Sigmoid colon (tissue), 7 donors: ENCODE measurements around the gene IFITM10. TPM values are rescaled to one million over a fixed set of nuclear protein-coding genes. Genes with fewer than 3 reads are reported as not detected.

Experiments
- DNase-seq: peaks from one replicate; pipeline ENCODE4 v3.0.0-alpha.2; 2019
- H3K27ac ChIP-seq, 4 donors: fragments of 200-600 bp; sonication (generic); one replicate each; pipeline ENCODE4 v1.5.1; 2016 to 2019; ENCODE audit warnings: mild to moderate bottlenecking in 1 of 4
- H3K27me3 ChIP-seq, 3 donors: fragments of 200-600 bp; sonication (generic); one replicate each; pipeline ENCODE4 v1.5.1; 2019; ENCODE audit warnings: mild to moderate bottlenecking in 1 of 3
- H3K36me3 ChIP-seq, 4 donors: fragments of 200-600 bp; sonication (generic); one replicate each; pipeline ENCODE4 v1.5.1; 2016 to 2019
- H3K4me1 ChIP-seq, 4 donors: fragments of 200-600 bp; sonication (generic); one replicate each; pipeline ENCODE4 v1.5.1; 2017 to 2019
- H3K4me3 ChIP-seq, 4 donors: fragments of 200-600 bp; sonication (generic); one replicate each; pipeline ENCODE4 v1.5.1; 2017 to 2019; ENCODE audit warnings: mild to moderate bottlenecking in 2 of 4, moderate library complexity in 1 of 4
- H3K9me3 ChIP-seq, 4 donors: fragments of 200-600 bp in 3 of 4; sonication (generic) in 3 of 4; one replicate each; pipeline versions ENCODE4 v1.5.1 to v1.6.1; 2013 to 2019
- EP300 ChIP-seq, 4 donors: sonication (generic); formaldehyde crosslinking; IDR thresholded peaks; one replicate each; pipeline ENCODE4 v1.6.1; 2017; ENCODE audit warnings: antibody characterized with exemption in 4 of 4
- POLR2A ChIP-seq, 2 donors: fragments of 450-650 bp; IDR thresholded peaks; one replicate each; pipeline ENCODE4 v1.6.1; 2016; ENCODE audit warnings: antibody characterized with exemption in 2 of 2, mild to moderate bottlenecking in 2 of 2, moderate library complexity in 2 of 2
- POLR2AphosphoS5 ChIP-seq, 4 donors: sonication (generic); formaldehyde crosslinking; IDR thresholded peaks; one replicate each; pipeline ENCODE4 v1.6.1; 2017; ENCODE audit warnings: antibody characterized with exemption in 4 of 4
- WGBS, 2 donors: extraction: QIAGEN DNeasy Blood & Tissue Kit; methylation state at CpG; one replicate each; pipeline ENCODE4 v1.1.7; 2013; 5-methylcytosine and 5-hydroxymethylcytosine counted together
- intact Hi-C: fragments of 100-400 bp; cut with DNase I; formaldehyde crosslinking; loops from one replicate; pipeline ENCODE4 v1.15.1; 2023
- polyA plus RNA-seq, 3 donors: library from polyadenylated mRNA; stranded (reverse); fragments of 200-250 nt; gene quantifications; one replicate each; pipeline ENCODE4 v1.2.3, GENCODE V29; 2013
- total RNA-seq, 4 donors: library from RNA; depleted of rRNA; stranded (reverse); fragments of >200 nt; gene quantifications; one replicate each; pipeline ENCODE4 v1.1.0, GENCODE V29; 2016
- TF ChIP-seq, protein P1 (sequence below), 4 experiments: fragments of 450-650 bp in 3 of 4; fragments of 200-600 bp in 1 of 4; IDR thresholded peaks; one replicate each; pipeline ENCODE4 v1.5.1; 2016 to 2019; ENCODE audit warnings: antibody characterized with exemption in 4 of 4, mild to moderate bottlenecking in 3 of 4, moderate library complexity in 2 of 4
- donor health status: healthy with polysubstance abuse.
- donor health status: Bipolar disorder and iron deficiency.
- donor health status: healthy.

IFITM10 gene
- total and polyA plus RNA-seq, 7 donors: 0.36 to 1.4 (median 0.60) TPM; not detected in 2

DNA sequence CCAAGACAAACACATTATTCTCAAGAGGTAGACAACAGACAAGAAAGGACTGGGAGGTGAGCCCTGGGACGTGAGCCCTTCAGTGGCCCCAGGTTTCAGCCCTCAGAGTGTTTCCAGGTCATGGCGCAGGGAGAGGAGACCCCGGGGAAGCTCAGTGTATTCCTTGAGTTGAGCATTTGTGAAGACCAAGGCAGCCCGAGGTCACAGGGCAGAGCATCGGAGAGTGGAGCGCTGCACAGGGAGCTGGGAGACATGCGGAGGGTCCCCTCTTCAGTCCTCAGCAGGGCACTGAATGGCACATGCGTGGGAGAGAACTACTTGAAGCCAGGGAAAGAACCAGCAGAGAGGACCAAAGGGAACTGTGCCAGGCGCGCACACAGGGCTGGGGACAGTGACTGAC is 41.7 kb downstream of the IFITM10 start:
- TF ChIP-seq EP300 (IDR thresholded peaks at IDR 0.05) (no peak), POLR2A (IDR thresholded peaks at IDR 0.05) (no peak), POLR2AphosphoS5 (IDR thresholded peaks at IDR 0.05) (no peak)
- TF ChIP-seq, protein P1, sequence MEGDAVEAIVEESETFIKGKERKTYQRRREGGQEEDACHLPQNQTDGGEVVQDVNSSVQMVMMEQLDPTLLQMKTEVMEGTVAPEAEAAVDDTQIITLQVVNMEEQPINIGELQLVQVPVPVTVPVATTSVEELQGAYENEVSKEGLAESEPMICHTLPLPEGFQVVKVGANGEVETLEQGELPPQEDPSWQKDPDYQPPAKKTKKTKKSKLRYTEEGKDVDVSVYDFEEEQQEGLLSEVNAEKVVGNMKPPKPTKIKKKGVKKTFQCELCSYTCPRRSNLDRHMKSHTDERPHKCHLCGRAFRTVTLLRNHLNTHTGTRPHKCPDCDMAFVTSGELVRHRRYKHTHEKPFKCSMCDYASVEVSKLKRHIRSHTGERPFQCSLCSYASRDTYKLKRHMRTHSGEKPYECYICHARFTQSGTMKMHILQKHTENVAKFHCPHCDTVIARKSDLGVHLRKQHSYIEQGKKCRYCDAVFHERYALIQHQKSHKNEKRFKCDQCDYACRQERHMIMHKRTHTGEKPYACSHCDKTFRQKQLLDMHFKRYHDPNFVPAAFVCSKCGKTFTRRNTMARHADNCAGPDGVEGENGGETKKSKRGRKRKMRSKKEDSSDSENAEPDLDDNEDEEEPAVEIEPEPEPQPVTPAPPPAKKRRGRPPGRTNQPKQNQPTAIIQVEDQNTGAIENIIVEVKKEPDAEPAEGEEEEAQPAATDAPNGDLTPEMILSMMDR (IDR thresholded peaks at IDR 0.05): no peak
- intact Hi-C loops: no loop called here
- Histone ChIP-seq H3K27me3 (peaks cover 0 to 16% (median 0%) of the 10 kb centered on the region in 3 donors), H3K9me3 (no peaks in the 10 kb centered on the region), H3K4me1 (no peaks in the 10 kb centered on the region), H3K36me3 (no peaks in the 10 kb centered on the region), H3K27ac (no peak overlapping the region), H3K4me3 (no peak overlapping the region)
- DNase-seq: peak; percentile 26
- WGBS, 2 donors: 86 to 90% methylated on average over 10 of the region's 10 CpGs

DNA sequence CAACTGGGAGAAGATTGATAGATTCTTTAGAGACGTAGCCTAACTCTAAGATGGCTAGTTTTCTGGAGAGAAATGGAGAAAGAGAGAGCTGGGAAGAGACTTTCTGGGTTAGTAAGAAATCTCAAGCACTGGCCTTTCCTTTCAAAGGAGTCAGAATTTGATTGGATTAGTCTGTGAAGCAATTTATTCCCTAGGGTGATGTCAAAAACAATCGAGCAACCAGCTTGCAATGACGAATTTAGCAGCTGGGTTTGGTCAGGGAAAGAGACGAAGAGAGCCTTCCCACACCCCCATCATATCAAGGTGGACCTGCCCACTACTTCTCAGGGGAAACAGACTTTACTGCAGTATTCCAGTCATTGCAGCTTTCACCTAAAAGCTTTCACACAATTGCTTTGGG is 42.6 kb downstream of the IFITM10 start:
- Histone ChIP-seq H3K27ac (no peak overlapping the region), H3K27me3 (peaks cover 0 to 14% (median 0%) of the 10 kb centered on the region in 3 donors), H3K36me3 (no peaks in the 10 kb centered on the region), H3K9me3 (no peaks in the 10 kb centered on the region), H3K4me1 (no peaks in the 10 kb centered on the region), H3K4me3 (no peak overlapping the region)
- TF ChIP-seq POLR2A (IDR thresholded peaks at IDR 0.05): no peak
- TF ChIP-seq, protein P1 (IDR thresholded peaks at IDR 0.05): no peak
- no peak for DNase-seq
- intact Hi-C loops: no loop called here
- WGBS, 2 donors: 44 to 60% methylated on average over 4 of the region's 4 CpGs

DNA sequence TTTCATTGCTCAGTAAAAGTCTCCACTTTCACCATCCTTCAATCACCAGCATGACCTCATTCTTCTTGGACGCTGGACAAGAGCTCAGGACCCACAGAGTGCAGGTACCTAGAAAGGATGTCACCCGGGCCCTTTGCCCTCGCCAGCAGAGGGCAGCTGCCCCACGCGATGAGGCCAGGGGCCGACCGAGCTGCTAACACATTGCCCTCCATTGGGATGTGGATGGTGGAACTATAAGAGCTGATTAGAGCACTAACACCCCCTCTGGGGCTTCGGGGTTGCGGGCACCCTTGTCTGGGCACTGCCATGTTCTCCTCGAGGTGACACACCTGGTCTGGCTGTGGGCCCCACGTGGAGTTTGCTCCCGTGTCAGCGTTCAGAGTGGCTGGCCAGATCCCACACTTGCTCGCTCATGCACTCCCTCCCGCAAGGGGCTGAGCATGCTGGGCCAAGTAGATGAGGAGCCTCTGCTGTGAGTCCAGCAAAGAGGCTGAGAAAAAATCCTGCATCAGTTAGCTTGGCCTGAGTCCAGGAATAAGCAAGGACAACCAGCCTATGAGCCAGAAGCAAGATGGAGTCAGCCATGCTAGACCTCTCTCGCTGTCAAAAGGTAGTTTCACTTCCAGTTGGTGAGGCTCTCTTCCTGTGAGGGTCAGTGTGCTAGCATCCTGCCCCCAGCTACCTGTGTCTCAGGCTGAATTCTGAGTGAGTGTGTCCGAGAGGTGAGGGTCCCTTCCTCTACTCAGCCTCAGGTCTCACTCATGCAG is 43.6 kb downstream of the IFITM10 start:
- Histone ChIP-seq H3K27ac (no peak overlapping the region), H3K4me3 (no peak overlapping the region), H3K4me1 (no peaks in the 10 kb centered on the region), H3K27me3 (peaks cover 0 to 18% (median 0%) of the 10 kb centered on the region in 3 donors), H3K36me3 (no peaks in the 10 kb centered on the region), H3K9me3 (no peaks in the 10 kb centered on the region)
- WGBS, 2 donors: 84 to 88% methylated on average over 17 of the region's 17 CpGs
- intact Hi-C loops: no loop called here
- DNase-seq: no peak
- no peak for TF ChIP-seq POLR2AphosphoS5 (IDR thresholded peaks at IDR 0.05)

DNA sequence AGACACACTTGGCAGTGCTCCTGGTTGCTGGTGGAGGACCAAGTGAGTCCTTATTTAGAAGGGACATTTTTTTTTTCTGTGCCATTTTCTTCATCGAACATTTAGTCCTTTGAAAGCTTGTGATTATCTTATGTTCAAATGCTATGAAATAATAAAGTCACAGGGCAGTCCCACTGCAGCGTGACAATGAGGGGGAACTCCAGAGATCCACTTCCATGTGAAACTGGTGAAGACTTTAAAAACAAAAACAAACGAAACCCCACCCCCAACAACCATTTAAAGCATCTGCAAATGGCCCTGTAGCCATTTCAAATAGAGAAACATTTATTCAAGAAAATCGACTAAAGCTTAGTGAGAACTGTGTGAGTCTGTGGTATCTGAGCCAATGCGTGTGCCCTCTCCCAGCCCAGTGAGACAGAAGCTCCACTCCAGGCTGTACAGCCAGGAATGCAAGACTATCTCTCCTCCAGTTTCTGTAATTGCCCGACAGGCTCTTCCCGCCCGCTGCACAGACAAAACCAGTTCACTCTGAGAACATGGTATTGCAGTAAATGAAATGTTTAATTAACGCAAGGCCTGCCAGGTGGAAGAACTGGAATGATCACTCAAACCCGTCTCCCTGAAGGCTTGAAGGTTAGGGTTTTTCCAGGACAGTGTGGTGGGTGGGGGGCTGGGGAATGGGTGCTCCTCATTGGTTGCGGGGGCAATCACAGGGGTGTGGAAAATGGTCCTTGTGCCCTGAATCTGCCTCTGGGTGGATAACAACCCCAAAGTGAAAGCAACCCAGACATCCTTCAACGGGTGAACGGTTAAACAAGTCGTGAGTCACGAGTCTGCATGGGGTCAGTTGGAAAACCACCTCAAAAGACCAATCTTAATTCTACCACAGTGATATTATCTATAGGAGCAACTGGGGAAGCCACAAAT is 45.0 kb downstream of the IFITM10 start:
- H3K27ac ChIP-seq: no peak overlapping the region
- DNase-seq: no peak

More for the DNA sequence above, 45.0 kb downstream of the IFITM10 start:
- Histone ChIP-seq H3K4me1 (no peaks in the 10 kb centered on the region), H3K9me3 (no peaks in the 10 kb centered on the region), H3K27me3 (peaks cover 0 to 28% (median 0%) of the 10 kb centered on the region in 3 donors), H3K36me3 (no peaks in the 10 kb centered on the region), H3K4me3 (no peak overlapping the region)
- WGBS, 2 donors: 31 to 60% methylated on average over 15 of the region's 15 CpGs
- no peak for TF ChIP-seq EP300 (IDR thresholded peaks at IDR 0.05)
- no peak for TF ChIP-seq POLR2A (IDR thresholded peaks at IDR 0.05)
- no peak for TF ChIP-seq POLR2AphosphoS5 (IDR thresholded peaks at IDR 0.05)
- TF ChIP-seq, protein P1 (IDR thresholded peaks at IDR 0.05): no peak
- intact Hi-C loops: no loop called here
